SJCRH30 (cell line): ENCODE data around the gene SLC38A5. TPM values are rescaled to one million over a fixed set of nuclear protein-coding genes. Genes with fewer than 3 reads are reported as not detected.

ENCODE experiments used
- DNase-seq, 2 experiments: peaks; one replicate each; pipeline ENCODE4 v3.0.0-alpha.2; 2015 to 2020
- H3K27ac ChIP-seq: fragments of 250-450 bp; sonication (Bioruptor Pico); 2 replicates; pipeline ENCODE4 v1.5.1; 2020; ENCODE audit warnings: mild to moderate bottlenecking, moderate library complexity
- H3K27me3 ChIP-seq: fragments of 250-450 bp; sonication (Bioruptor Pico); 2 replicates; pipeline ENCODE4 v1.5.1; 2020; ENCODE audit warnings: mild to moderate bottlenecking, moderate library complexity
- H3K36me3 ChIP-seq: fragments of 250-450 bp; sonication (Bioruptor Pico); 2 replicates; pipeline ENCODE4 v1.5.1; 2020; ENCODE audit warnings: mild to moderate bottlenecking, moderate library complexity
- H3K4me1 ChIP-seq: fragments of 250-450 bp; sonication (Bioruptor Pico); 2 replicates; pipeline ENCODE4 v1.5.1; 2020; ENCODE audit warnings: mild to moderate bottlenecking, moderate library complexity
- H3K4me3 ChIP-seq: fragments of 250-450 bp; sonication (Bioruptor Pico); 2 replicates; pipeline ENCODE4 v1.5.1; 2020; ENCODE audit warnings: mild to moderate bottlenecking, moderate library complexity
- H3K9me3 ChIP-seq: fragments of 250-450 bp; sonication (Bioruptor Pico); replicated peaks from 2 replicates; pipeline ENCODE4 v1.5.1; 2020; ENCODE audit warnings: mild to moderate bottlenecking, moderate library complexity
- total RNA-seq: library from RNA; depleted of rRNA; stranded (reverse); fragments of >200 nt; shearing (Covaris generic); gene quantifications from 2 replicates; pipeline ENCODE4 v1.2.3, GENCODE V29; 2014

SLC38A5 gene
- total RNA-seq, 1 experiment from 2014 or later = 15.4 TPM

DNA sequence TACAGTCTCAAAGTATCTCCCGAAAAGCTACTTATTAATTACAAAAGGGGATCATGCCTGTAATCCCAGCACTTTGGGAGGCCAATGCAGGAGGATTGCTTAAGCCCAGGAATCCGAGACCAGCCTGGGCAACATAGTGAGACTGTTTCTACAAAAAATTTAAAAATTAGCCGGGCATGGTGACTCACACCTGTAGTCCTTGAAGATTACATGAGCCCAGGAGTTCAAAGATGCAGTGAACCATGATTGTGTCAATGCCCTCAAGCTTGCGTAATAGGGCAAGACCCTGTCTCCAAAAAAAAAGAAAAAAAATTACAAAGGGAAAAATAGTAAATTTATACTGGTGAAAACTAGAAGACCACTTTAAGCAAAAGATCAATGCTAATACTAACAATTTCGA is 35.4 kb upstream of the SLC38A5 start:
- Histone ChIP-seq H3K27ac (no peak overlapping the region), H3K4me1 (no peaks in the 10 kb centered on the region), H3K36me3 (no peaks in the 10 kb centered on the region), H3K27me3 (no peaks in the 10 kb centered on the region), H3K4me3 (no peak overlapping the region), H3K9me3 (no peaks in the 10 kb centered on the region)
- no peak for DNase-seq

DNA sequence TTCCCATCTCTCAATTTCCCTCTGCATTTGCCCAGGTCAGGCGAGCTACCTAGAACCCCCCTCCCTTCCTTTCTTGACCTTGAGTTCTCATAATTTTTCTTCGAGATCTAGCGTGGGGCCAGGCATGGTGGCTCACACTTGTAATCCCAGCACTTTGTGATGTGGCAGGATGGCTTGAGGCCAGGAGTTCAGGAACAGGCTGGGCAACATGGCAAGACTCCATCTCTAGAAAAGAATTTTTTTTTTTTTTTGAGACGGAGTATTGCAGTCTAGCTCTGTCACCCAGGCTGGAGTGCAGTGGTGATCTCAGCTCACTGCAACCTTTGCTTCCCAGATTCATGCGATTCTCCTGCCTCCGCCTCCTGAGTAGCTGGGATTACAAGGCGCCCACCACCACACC is 34.2 kb upstream of the SLC38A5 start:
- Histone ChIP-seq H3K27me3 (no peaks in the 10 kb centered on the region), H3K27ac (no peak overlapping the region), H3K9me3 (no peaks in the 10 kb centered on the region), H3K36me3 (no peaks in the 10 kb centered on the region), H3K4me3 (no peak overlapping the region), H3K4me1 (no peaks in the 10 kb centered on the region)
- no peak for DNase-seq

DNA sequence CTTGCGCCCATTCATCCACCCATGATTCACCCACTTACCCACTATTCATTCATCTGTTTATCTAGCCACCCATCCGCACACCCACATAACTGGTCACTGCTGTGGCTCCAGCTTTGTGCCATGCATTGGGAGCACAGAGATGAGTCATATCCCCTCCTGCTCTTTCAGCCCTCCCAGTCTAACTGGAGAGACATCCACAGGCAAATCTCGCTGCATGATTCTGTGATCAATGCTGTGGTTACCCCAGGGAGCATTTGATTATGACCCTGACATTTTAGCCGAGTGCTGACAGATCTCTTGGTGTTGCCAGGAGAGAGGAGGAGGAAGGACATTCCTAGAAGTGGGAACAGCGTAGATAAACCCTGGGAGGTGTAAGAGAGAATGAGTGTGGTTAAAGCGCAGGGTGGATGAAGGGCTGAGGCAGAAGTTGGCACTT is 28.3 kb upstream of the SLC38A5 start:
- Histone ChIP-seq H3K4me3 (no peak overlapping the region), H3K36me3 (no peaks in the 10 kb centered on the region), H3K4me1 (no peaks in the 10 kb centered on the region), H3K27ac (no peak overlapping the region), H3K27me3 (no peaks in the 10 kb centered on the region), H3K9me3 (no peaks in the 10 kb centered on the region)
- DNase-seq = no peak

DNA sequence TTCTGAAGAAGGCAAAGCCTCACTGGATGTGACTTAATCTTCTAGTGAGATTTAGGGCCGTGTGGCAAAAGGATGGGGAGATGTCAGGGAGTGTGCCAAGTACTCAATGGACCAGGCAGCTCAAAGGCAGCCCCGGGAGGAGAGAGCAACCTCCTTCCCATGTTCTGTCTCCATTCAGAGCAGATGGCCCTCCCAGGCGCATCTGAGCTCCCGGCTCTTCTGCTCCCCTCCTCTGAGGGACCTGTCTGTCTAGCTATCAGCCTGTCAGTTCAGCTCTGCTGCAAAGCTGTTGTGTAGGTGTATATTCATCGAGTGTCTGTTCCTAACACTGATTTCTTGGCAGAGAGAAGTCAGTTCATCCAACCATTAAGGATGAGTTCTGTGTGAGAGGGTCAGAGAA is 27.8 kb upstream of the SLC38A5 start:
- H3K36me3 ChIP-seq = no peaks in the 10 kb centered on the region
- no peaks in the 10 kb centered on the region for H3K4me1 ChIP-seq
- H3K9me3 ChIP-seq = no peaks in the 10 kb centered on the region
- H3K27ac ChIP-seq = no peak overlapping the region
- no peaks in the 10 kb centered on the region for H3K27me3 ChIP-seq
- H3K4me3 ChIP-seq = no peak overlapping the region
- DNase-seq = no peak

DNA sequence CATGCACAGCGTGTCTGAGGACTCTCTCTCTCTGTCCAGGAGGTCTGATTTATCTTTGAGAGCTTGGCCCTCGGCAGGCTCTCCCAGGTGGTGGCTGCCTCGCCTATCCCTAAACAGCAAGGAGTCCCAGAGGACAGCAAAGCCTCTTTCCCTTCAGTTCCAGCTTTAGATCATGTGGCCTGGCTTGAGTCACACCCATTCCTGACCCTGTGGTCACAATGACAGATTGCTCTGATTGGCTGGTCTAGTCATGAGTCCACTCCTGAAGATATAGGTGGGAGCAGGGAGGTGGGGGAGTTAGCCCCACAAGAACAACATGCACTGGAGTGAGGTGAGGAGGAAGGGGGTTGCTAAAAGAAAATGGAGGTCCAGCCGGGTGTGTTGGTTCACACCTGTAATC is 26.6 kb upstream of the SLC38A5 start:
- Histone ChIP-seq H3K36me3 (no peaks in the 10 kb centered on the region), H3K9me3 (no peaks in the 10 kb centered on the region), H3K4me3 (no peak overlapping the region), H3K27ac (no peak overlapping the region), H3K27me3 (no peaks in the 10 kb centered on the region), H3K4me1 (no peaks in the 10 kb centered on the region)
- DNase-seq = no peak

DNA sequence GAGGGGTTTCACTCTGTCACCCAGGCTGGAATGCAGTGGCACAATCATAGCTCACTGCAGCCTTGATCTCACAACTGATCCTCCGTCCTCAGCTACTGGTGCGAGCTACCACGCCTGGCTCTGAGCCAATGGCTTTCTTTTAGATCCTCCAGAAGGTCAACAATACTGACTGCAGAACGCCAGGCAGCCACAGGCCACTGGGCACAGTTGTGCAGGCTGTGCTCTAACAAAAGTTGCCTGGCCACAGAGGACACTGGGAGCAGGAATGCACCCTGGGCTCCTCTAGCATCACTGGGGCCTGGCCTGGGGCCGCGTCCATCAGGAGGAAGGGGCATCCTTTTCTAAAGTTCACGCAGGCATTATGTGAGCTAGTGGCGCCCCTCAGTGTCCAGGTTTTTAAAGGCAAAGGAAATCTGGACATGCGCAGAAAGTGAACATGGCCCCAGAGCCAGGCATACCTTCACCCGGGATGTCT is 23.9 kb upstream of the SLC38A5 start:
- no peaks in the 10 kb centered on the region for H3K9me3 ChIP-seq
- H3K27ac ChIP-seq = no peak overlapping the region
- H3K4me1 ChIP-seq = no peaks in the 10 kb centered on the region
- H3K27me3 ChIP-seq = no peaks in the 10 kb centered on the region
- H3K36me3 ChIP-seq = no peaks in the 10 kb centered on the region
- peak; percentile 44 to 59 for DNase-seq
- H3K4me3 ChIP-seq = no peak overlapping the region

DNA sequence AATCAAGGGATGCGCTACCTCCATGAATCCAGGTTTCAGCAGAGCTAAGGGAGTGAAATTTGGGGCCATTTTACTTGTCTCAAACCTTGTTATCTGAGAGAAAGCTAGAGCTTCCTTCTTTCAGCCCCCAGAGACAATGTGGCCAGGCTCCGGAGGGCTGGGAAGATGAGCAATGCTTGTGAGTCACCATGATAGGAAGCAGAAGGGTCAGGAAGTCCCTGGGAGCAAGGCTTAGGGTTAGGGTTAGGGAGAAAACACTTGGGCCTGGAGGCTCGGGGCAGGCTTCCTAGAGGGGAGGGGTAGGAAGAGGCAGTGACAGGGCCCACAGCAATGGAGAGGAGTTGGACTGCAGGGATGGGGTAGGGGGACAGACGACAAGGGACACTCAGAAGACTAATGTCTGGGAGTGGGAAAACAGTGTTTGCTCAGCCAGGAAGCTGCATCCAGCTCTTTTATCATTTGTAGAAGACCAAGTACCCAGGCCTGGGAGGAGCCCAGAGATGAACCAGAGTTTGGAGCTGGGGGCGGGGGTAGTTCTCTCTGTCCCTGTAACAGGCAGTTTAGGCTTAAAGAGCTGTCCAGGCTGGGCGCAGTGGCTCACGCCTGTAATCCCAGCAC is 22.3 kb upstream of the SLC38A5 start:
- Histone ChIP-seq H3K4me1 (peaks cover 3% of the 10 kb centered on the region; the same call in 1 of the 2 replicates), H3K9me3 (no peaks in the 10 kb centered on the region), H3K27ac (no peak overlapping the region), H3K36me3 (no peaks in the 10 kb centered on the region), H3K27me3 (no peaks in the 10 kb centered on the region), H3K4me3 (no peak overlapping the region)
- no peak for DNase-seq

DNA sequence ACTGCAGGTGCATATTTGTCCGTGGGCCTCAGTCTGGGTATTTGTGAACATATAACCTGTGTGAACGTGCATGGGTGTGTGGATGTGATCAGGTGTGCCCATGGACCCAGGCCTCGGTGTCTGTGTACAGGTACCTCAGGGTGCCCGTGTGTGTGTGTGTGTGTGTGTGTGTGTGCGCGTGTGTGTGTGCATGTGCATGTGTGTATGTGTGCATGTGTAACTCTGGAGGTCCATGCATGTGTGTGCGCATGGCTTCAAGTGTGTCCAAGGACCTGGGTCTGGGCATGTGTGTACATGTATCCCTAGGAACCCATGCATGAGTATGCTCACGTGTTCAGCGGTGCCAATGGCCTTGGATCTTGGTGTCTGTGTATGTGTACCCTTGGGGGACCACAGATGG is 21.7 kb upstream of the SLC38A5 start:
- H3K27me3 ChIP-seq = no peaks in the 10 kb centered on the region
- H3K27ac ChIP-seq = no peak overlapping the region
- H3K4me1 ChIP-seq = peaks cover 3% of the 10 kb centered on the region; the same call in 1 of the 2 replicates
- no peak for DNase-seq
- no peak overlapping the region for H3K4me3 ChIP-seq
- no peaks in the 10 kb centered on the region for H3K36me3 ChIP-seq
- no peaks in the 10 kb centered on the region for H3K9me3 ChIP-seq

DNA sequence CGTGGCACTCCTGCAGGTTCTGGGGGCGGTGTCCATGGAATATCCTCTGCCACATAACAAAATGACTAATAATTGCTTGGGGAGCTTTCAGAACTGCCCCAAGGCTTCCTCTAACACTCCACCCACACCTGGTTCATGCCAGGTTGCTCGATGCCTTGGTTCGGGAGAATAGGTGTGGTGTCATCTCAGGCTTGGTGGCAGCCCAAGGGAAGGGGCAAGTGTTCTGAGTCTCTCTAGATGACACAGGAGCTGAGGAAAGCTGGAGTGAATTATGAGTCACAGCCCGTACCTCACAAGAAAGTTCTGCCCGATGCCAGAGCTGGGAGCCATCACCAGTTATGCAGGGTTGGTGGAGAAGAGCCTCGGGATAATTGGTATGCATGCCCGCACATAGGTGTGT is 20.6 kb upstream of the SLC38A5 start:
- Histone ChIP-seq H3K4me3 (no peak overlapping the region), H3K27me3 (no peaks in the 10 kb centered on the region), H3K9me3 (no peaks in the 10 kb centered on the region), H3K36me3 (no peaks in the 10 kb centered on the region), H3K27ac (no peak overlapping the region), H3K4me1 (peaks cover 3% of the 10 kb centered on the region; the same call in 1 of the 2 replicates)
- no peak for DNase-seq

DNA sequence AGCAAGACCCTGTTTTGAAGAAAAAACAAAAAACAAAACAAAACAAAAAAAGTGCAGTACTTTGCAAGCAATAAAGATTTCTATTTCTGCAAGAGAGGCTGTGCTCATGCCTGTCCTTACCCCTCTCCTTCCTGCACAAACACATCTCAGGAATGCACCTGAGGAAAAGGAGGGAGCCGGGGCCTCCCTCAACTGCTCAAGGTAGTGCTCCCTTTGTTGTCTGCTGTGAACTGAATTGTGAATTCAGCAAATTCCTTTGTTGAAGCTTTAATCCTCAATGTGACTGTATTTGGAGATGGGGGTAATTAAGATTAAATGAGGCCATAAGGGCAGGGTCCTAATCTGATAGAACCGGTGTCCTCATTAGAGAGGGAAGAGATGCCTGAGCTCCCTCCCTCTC is 19.8 kb upstream of the SLC38A5 start:
- H3K4me3 ChIP-seq = no peak overlapping the region
- DNase-seq = no peak

DNA sequence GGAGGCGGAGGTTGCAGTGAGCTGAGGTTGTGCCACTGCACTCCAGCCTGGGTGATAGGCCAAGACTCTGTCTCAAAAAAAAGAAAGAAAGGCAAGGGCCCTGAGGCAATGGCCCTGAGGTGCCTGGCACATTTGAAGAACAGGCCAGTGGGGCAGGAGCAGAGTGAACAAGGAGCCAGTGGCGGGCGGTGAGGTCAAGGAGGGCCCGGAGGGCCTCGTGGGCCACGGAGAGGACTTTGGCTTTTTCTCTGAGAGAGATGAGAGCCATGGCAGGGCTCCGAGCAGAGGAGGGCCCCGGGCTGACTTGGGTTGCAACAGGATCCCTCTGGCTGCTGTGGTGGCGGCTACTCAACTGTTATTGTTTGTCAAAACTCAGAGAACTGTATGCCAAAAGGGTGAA is 19.2 kb upstream of the SLC38A5 start:
- no peak for DNase-seq
- H3K27me3 ChIP-seq = no peaks in the 10 kb centered on the region
- peaks cover 3% of the 10 kb centered on the region; the same call in 1 of the 2 replicates for H3K4me1 ChIP-seq
- no peaks in the 10 kb centered on the region for H3K9me3 ChIP-seq
- no peak overlapping the region for H3K27ac ChIP-seq
- H3K36me3 ChIP-seq = no peaks in the 10 kb centered on the region
- H3K4me3 ChIP-seq = no peak overlapping the region

More for the DNA sequence above, 19.8 kb upstream of the SLC38A5 start:
- Histone ChIP-seq H3K36me3 (no peaks in the 10 kb centered on the region), H3K27me3 (no peaks in the 10 kb centered on the region), H3K27ac (no peak overlapping the region), H3K4me1 (peaks cover 3% of the 10 kb centered on the region; the same call in 1 of the 2 replicates), H3K9me3 (no peaks in the 10 kb centered on the region)

DNA sequence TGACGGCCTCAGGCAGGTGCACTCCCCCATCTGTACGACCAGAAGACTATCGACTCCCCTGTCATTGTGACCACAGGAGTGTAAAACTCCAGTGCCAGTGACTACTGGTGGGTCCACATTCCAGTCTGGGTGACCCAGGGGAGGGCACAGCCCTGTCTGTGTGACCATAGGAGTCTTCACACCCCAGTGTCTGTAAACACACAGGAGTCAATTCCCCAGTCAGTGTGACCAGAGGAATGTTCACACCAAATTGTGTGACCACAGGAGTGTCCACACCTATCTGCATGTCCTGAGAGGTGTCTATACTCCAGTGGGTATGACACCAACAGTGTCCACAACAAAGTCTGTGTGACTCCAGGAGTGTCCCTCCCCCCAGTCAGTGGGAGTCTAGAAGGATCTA is 18.0 kb upstream of the SLC38A5 start:
- Histone ChIP-seq H3K27me3 (no peaks in the 10 kb centered on the region), H3K36me3 (no peaks in the 10 kb centered on the region), H3K4me3 (no peak overlapping the region), H3K27ac (peak overlapping the region; percentile 78), H3K9me3 (no peaks in the 10 kb centered on the region), H3K4me1 (peaks cover 3% of the 10 kb centered on the region; the same call in 1 of the 2 replicates)
- DNase-seq = no peak

DNA sequence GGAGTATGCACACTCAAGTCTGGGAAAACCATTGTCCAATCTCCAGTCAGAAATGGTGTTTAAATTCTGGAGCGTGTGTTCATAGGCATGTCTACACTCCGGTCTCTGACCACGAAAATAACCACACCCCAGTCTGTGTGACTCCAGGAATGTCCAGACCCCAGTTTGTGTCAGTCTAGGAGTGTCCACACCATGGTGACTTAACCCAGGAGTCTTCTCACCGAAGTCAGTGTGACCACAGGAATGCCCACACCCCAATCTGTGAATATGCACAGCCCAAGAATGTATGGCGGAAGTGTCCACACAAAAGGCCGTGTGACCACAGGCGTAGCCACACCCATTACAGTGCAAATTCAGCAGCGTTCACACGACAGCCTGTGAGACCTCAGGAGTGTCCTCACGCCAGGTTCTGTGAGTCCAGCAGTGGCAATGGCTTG is 17.3 kb upstream of the SLC38A5 start:
- Histone ChIP-seq H3K4me3 (no peak overlapping the region), H3K36me3 (no peaks in the 10 kb centered on the region), H3K27me3 (no peaks in the 10 kb centered on the region), H3K9me3 (no peaks in the 10 kb centered on the region), H3K27ac (peak overlapping the region; percentile 78), H3K4me1 (peaks cover 3% of the 10 kb centered on the region; the same call in 1 of the 2 replicates)
- peak; percentile 47 to 64 for DNase-seq

DNA sequence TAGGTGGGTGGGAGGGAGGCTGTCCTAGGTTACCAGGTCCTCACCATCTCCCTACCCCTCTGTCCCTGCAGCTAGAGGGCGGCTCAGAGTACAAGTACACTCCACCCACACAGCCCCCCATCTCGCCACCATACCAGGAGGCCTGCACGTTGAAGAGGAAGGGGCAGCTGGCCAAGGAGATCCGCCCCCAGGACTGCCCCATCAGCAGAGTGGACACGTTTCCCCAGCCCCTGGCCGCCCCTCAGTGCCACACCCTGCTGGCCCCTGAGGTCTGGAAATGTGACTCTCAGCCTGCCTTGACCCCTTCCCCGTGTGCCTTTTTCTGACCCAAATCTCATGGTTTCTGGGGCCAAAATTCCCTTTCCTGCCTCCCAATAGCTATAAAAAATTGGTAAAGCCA is 12.5 kb upstream of the SLC38A5 start:
- Histone ChIP-seq H3K9me3 (no peaks in the 10 kb centered on the region), H3K4me1 (no peaks in the 10 kb centered on the region), H3K4me3 (no peak overlapping the region), H3K27me3 (no peaks in the 10 kb centered on the region), H3K36me3 (no peaks in the 10 kb centered on the region), H3K27ac (no peak overlapping the region)
- DNase-seq = no peak

DNA sequence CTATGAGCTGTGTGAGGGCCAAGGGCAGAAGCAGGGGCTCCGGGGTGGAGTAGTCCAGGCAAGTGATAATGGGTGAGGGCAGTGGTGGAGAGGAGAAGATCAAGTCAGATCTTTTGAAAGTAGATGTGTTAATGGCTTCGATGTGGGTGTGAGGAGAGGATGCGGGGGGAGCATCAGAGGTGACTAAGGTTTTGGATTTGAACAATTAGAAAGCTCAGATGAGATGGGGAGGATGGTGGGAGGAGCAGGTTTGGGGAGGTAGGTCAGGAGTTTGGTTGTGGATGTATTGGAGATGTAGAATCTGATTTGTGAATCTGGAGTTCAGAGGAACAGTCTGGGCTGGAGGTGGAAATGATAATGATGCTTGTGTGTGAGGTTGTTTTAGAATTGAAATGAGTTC is 10.5 kb upstream of the SLC38A5 start:
- no peak for DNase-seq
- Histone ChIP-seq H3K36me3 (no peaks in the 10 kb centered on the region), H3K4me1 (no peaks in the 10 kb centered on the region), H3K27ac (no peak overlapping the region), H3K4me3 (no peak overlapping the region), H3K9me3 (no peaks in the 10 kb centered on the region), H3K27me3 (no peaks in the 10 kb centered on the region)

DNA sequence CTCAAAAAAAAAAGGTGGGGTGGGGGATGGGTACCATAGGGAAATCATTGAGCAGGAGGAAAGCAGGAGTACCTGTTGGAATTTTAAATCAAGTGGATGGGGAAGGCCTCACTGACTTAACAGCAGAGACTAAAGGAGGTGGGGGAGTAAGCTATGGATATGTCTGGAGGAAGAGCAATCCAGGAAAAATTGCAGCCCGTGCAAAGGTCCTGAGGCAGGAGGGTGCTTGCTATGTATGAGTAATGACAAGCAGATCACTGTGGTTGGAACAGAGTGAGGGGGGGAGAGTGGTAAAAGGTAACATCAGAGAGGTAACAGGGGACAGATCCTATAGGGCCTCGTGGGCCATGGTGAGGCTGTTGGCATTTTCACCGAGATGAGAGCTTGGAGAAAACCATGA is 10.1 kb upstream of the SLC38A5 start:
- Histone ChIP-seq H3K4me1 (no peaks in the 10 kb centered on the region), H3K9me3 (no peaks in the 10 kb centered on the region), H3K27me3 (no peaks in the 10 kb centered on the region), H3K4me3 (no peak overlapping the region), H3K36me3 (no peaks in the 10 kb centered on the region), H3K27ac (no peak overlapping the region)
- DNase-seq = no peak
